ENCODE results near the gene PTPRCAP. TPM values are rescaled to one million over a fixed set of nuclear protein-coding genes. Genes with fewer than 3 reads are reported as not detected.

PTPRCAP gene
- total and polyA plus RNA-seq, 10 of the 15 experiments (the other 5 are each of a cell fraction or from before 2014, with no cell fraction given): 4.7 to 266 (median 125) TPM

GRCh38 chr11:67401495-67402191 is 35.8 kb downstream of the PTPRCAP start, which contains the start of gene PPP1CA:
Gene PPP1CA, minus strand, starts transcription at chr11:67401858. Its CDS starts 76 bp downstream, at chr11:67401782.
- ChIA-PET CTCF (interaction anchor here (0.6 to 5.0 kb wide), 34 partner anchors 10 to 187 kb away, joined by 3 to 53 read pairs (median 5); partner anchors contain the start of genes AIP, CDK2AP2, GSTP1 and PITPNM1), RAD21 (ENCODE audit: unreplicated experiment) (interaction anchor here (0.6 to 6.4 kb wide), 39 partner anchors 10 to 1089 kb away, joined by 3 to 112 read pairs (median 4); partner anchors contain the start of genes AIP, ANKRD13D, CORO1B and PITPNM1), POLR2A (interaction anchor here (0.6 to 7.3 kb wide), 29 partner anchors 9 to 317 kb away, joined by 3 to 112 read pairs (median 9); partner anchors contain the start of genes AIP, CLCF1, CORO1B and NUDT8), SMC1A (ENCODE audit: uncharacterized antibody, unreplicated experiment) (interaction anchor here (0.6 to 5.7 kb wide), 21 partner anchors 9 to 146 kb away, joined by 3 to 46 read pairs (median 4); partner anchors contain the start of genes AIP, PITPNM1, POLD4 and PTPRCAP)
- no peaks in the 10 kb centered on the region for H3K27me3 ChIP-seq (replicated peaks in 1 of 2; ENCODE audit: control insufficient read depth in 2 of 2, insufficient read depth in 2 of 2, low read length in 1 of 2)
- peaks cover 20 to 24% of the 10 kb centered on the region in 2 experiments for H3K36me3 ChIP-seq (ENCODE audit: control insufficient read depth in 2 of 2, insufficient read depth in 2 of 2, low read length in 1 of 2)
- BruUV-seq (replicated peaks): no TSS peak
- DNase-seq (ENCODE audit: low read depth, low spot score): no peak
- peaks cover 50% of the 10 kb centered on the region for H3K4me1 ChIP-seq (ENCODE audit: control insufficient read depth, insufficient read depth, low read length)
- ATAC-seq: peak; percentile 77
- peak within 1 kb of the TSS; percentile 98 for H3K4me2 ChIP-seq (ENCODE audit: control insufficient read depth, insufficient read depth)
- H2AFZ ChIP-seq (ENCODE audit: control insufficient read depth, low read depth, low read length): peak within 1 kb of the TSS; percentile 79
- peak within 1 kb of the TSS; percentile 95 for H3K9ac ChIP-seq (ENCODE audit: control insufficient read depth, insufficient read depth, low read length)
- peak within 1 kb of the TSS; percentile 80 for H3K4me3 ChIP-seq
- H4K20me1 ChIP-seq (ENCODE audit: control insufficient read depth, insufficient read depth): no peaks in the 10 kb centered on the region; the same call in 1 of the 2 replicates
- peak; percentile 89 for FAIRE-seq
- intact Hi-C loops (cut with micrococcal nuclease; ENCODE audit: unreplicated experiment): loop anchor here (1.0 to 5.0 kb wide), 4 partner anchors 36 to 105 kb away; partner anchors contain the start of genes AIP, PTPRCAP and TMEM134
- H3K79me2 ChIP-seq (ENCODE audit: control insufficient read depth, insufficient read depth, low read length): peaks cover 58% of the 10 kb centered on the region
- WGBS (ENCODE audit: insufficient coverage, insufficient replicate concordance, low lambda C conversion rate, missing lambda C conversion rate): 2% methylated on average over 50 of the region's 73 CpGs
- no peaks in the 10 kb centered on the region; the same call in 2 of the 3 replicates for H3K9me3 ChIP-seq (replicated peaks; ENCODE audit: control insufficient read depth, insufficient read depth, low read length)
- peak within 1 kb of the TSS; percentile 99 for H3K27ac ChIP-seq (ENCODE audit: control insufficient read depth, insufficient read depth)
- in situ Hi-C loops (cut with MboI): no loop called here
- TF ChIP-seq MEF2B (IDR thresholded peaks at IDR 0.05; ENCODE audit: partially characterized antibody, poor library complexity, severe bottlenecking): no peak
- TF ChIP-seq, protein P1, sequence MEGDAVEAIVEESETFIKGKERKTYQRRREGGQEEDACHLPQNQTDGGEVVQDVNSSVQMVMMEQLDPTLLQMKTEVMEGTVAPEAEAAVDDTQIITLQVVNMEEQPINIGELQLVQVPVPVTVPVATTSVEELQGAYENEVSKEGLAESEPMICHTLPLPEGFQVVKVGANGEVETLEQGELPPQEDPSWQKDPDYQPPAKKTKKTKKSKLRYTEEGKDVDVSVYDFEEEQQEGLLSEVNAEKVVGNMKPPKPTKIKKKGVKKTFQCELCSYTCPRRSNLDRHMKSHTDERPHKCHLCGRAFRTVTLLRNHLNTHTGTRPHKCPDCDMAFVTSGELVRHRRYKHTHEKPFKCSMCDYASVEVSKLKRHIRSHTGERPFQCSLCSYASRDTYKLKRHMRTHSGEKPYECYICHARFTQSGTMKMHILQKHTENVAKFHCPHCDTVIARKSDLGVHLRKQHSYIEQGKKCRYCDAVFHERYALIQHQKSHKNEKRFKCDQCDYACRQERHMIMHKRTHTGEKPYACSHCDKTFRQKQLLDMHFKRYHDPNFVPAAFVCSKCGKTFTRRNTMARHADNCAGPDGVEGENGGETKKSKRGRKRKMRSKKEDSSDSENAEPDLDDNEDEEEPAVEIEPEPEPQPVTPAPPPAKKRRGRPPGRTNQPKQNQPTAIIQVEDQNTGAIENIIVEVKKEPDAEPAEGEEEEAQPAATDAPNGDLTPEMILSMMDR (IDR thresholded peaks at IDR 0.05 in 2 of 3, conservative IDR thresholded peaks at IDR 0.05 in 1 of 3; ENCODE audit: control insufficient read depth in 2 of 3, extremely low read depth in 1 of 3, insufficient read depth in 1 of 3, low read depth in 3 of 3, low read length in 3 of 3): peak in 2 of 3 experiments; percentile 36 to 41; a peak in 3 of 6 replicates
- peak; percentile 79 for TF ChIP-seq NR2F1 (conservative IDR thresholded peaks at IDR 0.05)
- TF ChIP-seq ZNF384 (IDR thresholded peaks at IDR 0.05; ENCODE audit: borderline replicate concordance, low read depth, low read length): no peak
- no peak for TF ChIP-seq BRCA1 (IDR thresholded peaks at IDR 0.05; ENCODE audit: low read depth, low read length)
- peak in 1 of 2 experiments; percentile 55; a peak in 1 of 3 replicates for TF ChIP-seq EGR1 (IDR thresholded peaks at IDR 0.05; ENCODE audit: borderline replicate concordance in 1 of 2, low read depth in 2 of 2, low read length in 2 of 2)
- peak; percentile 68; the same call in 1 of the 2 replicates for TF ChIP-seq MXI1 (IDR thresholded peaks at IDR 0.05; ENCODE audit: low read depth, low read length)
- peak; percentile 99 for TF ChIP-seq GATAD2B (conservative IDR thresholded peaks at IDR 0.05; ENCODE audit: low read depth)
- TF ChIP-seq SRF (IDR thresholded peaks at IDR 0.05; ENCODE audit: low read depth in 2 of 2, low read length in 2 of 2): peak in 1 of 2 experiments; percentile 49; a peak in 1 of 4 replicates
- no peak for TF ChIP-seq CHD2 (IDR thresholded peaks at IDR 0.05; ENCODE audit: borderline replicate concordance, low read depth, low read length)
- 0 out of 2 replicates have a peak, but pooled peaks have one; percentile 63 for TF ChIP-seq ZSCAN29 (IDR thresholded peaks at IDR 0.05)
- no peak for TF ChIP-seq CREM (IDR thresholded peaks at IDR 0.05; ENCODE audit: low read depth)
- TF ChIP-seq ZNF217 (IDR thresholded peaks at IDR 0.05): no peak
- peak; percentile 49; the same call in 1 of the 2 replicates for TF ChIP-seq SIN3A (IDR thresholded peaks at IDR 0.05; ENCODE audit: low read depth, low read length)
- TF ChIP-seq BMI1 (IDR thresholded peaks at IDR 0.05; ENCODE audit: borderline replicate concordance): no peak
- TF ChIP-seq SMARCA5 (IDR thresholded peaks at IDR 0.05): peak; percentile 85
- no peak for TF ChIP-seq CREB1 (IDR thresholded peaks at IDR 0.05; ENCODE audit: low read depth)
- 0 out of 4 replicates have a peak, but pooled peaks of 1 of the 2 experiments have one; percentile 12 for TF ChIP-seq ETV6 (conservative IDR thresholded peaks at IDR 0.05 in 1 of 2, IDR thresholded peaks at IDR 0.05 in 1 of 2; ENCODE audit: borderline replicate concordance in 1 of 2, low read depth in 1 of 2)
- TF ChIP-seq PAX8 (IDR thresholded peaks at IDR 0.05): no peak
- TF ChIP-seq SREBF2 (IDR thresholded peaks at IDR 0.05; ENCODE audit: low read length): no peak

All from GM12878 (cell line).